OCI-LY1 (cell line): ENCODE results near the gene OSBPL3.

Experiments
- H2AFZ ChIP-seq: fragments of 200-600 bp; sonication (generic), shearing (Covaris generic); 2 replicates; pipeline ENCODE4 v1.6.0; 2014; ENCODE audit warnings: antibody characterized with exemption, mild to moderate bottlenecking, low read length
- H3F3A ChIP-seq: fragments of 200-600 bp; sonication (generic), shearing (Covaris generic); 2 replicates; pipeline ENCODE4 v1.6.0; 2014; ENCODE audit warnings: mild to moderate bottlenecking, antibody characterized with exemption, low read length, moderate library complexity; ENCODE audit not compliant: insufficient read depth
- H3K27ac ChIP-seq: fragments of 200-600 bp; sonication (generic); 2 replicates; pipeline ENCODE4 v1.5.1; 2014; ENCODE audit warnings: low read length, mixed run types, mild to moderate bottlenecking, low read depth; ENCODE audit not compliant: poor library complexity, severe bottlenecking
- H3K27me3 ChIP-seq: fragments of 200-600 bp; sonication (generic); 2 replicates; pipeline ENCODE4 v1.6.0; 2014; ENCODE audit warnings: antibody characterized with exemption, mild to moderate bottlenecking, low read length, moderate library complexity; ENCODE audit not compliant: insufficient read depth
- H3K36me3 ChIP-seq: fragments of 200-600 bp; sonication (generic); 2 replicates; pipeline ENCODE4 v1.6.1; 2014; ENCODE audit warnings: mild to moderate bottlenecking, antibody characterized with exemption, low read length, moderate library complexity, mixed read lengths; ENCODE audit not compliant: insufficient read depth
- H3K4me1 ChIP-seq: fragments of 200-600 bp; sonication (generic); 2 replicates; pipeline ENCODE4 v1.5.1; 2014; ENCODE audit warnings: mild to moderate bottlenecking, low read length, moderate library complexity; ENCODE audit not compliant: insufficient read depth, severe bottlenecking
- H3K4me2 ChIP-seq: fragments of 200-600 bp; sonication (generic), shearing (Covaris generic); 2 replicates; pipeline ENCODE4 v1.6.1; 2014; ENCODE audit warnings: low read length
- H3K4me3 ChIP-seq: fragments of 200-600 bp; sonication (generic); 2 replicates; pipeline ENCODE4 v1.5.1; 2014; ENCODE audit warnings: low read length, low read depth, mild to moderate bottlenecking, mixed read lengths; ENCODE audit not compliant: poor library complexity, severe bottlenecking
- H3K79me2 ChIP-seq: fragments of 200-600 bp; shearing (Covaris generic); 2 replicates; pipeline ENCODE4 v1.6.1; 2016; ENCODE audit warnings: mixed run types, low read length, mixed read lengths; ENCODE audit not compliant: insufficient read depth
- H3K9ac ChIP-seq: fragments of 200-600 bp; sonication (generic), shearing (Covaris generic); 2 replicates; pipeline ENCODE4 v1.6.1; 2014; ENCODE audit warnings: mild to moderate bottlenecking, low read length, mixed read lengths
- H3K9me2 ChIP-seq: fragments of 200-600 bp; sonication (generic), shearing (Covaris generic); 2 replicates; pipeline ENCODE4 v1.6.1; 2014; ENCODE audit warnings: low read depth, mild to moderate bottlenecking, low read length, mixed read lengths
- H3K9me3 ChIP-seq: fragments of 200-600 bp; shearing (Covaris generic); 2 replicates; pipeline ENCODE4 v1.6.1; 2014; ENCODE audit warnings: low read length, mixed read lengths
- H4K20me1 ChIP-seq: fragments of 200-600 bp; sonication (generic), shearing (Covaris generic); 2 replicates; pipeline ENCODE4 v1.6.0; 2016; ENCODE audit warnings: mild to moderate bottlenecking, low read length; ENCODE audit not compliant: insufficient read depth
- EZH2 ChIP-seq: fragments of 200-600 bp; sonication (generic), shearing (Covaris generic); IDR thresholded peaks from 2 replicates; pipeline ENCODE4 v1.8.0; 2017; ENCODE audit warnings: borderline replicate concordance, mixed run types, mild to moderate bottlenecking, antibody characterized with exemption, low read length, moderate library complexity, mixed read lengths
- TF ChIP-seq, protein P1 (sequence below): fragments of 200-600 bp; sonication (generic), shearing (Covaris generic); IDR thresholded peaks from 2 replicates; pipeline ENCODE4 v1.5.1; 2017; ENCODE audit warnings: mild to moderate bottlenecking, antibody characterized with exemption, low read length, moderate library complexity, mixed read lengths

Gene OSBPL3

DNA sequence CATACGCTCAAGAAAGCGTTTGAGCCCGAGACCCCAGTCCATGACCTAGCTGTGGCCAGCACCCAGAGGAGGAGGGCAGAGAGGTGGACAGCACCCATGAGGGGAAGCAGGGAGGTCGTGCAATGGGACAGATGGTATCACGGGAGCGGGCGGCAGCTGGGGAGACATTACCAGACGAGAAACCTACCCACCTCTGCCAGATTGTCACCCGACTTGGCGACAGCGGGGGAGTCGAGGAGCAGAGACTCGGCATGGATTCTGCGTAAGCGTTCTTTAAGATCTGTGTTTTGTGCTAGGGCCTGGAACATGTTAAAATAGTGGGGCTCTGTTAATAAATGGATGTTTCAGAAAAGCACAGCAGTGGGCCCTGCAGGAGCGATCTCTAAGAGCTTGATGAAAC is 131.1 kb downstream of the OSBPL3 start:
- Histone ChIP-seq H3K4me2 (peak overlapping the region; percentile 53; the same call in 1 of the 2 replicates), H3K4me1 (peaks cover 76% of the 10 kb centered on the region), H3F3A (peaks cover 24% of the 10 kb centered on the region), H3K4me3 (no peak overlapping the region), H3K36me3 (peaks cover 53% of the 10 kb centered on the region), H3K9me3 (no peaks in the 10 kb centered on the region), H3K27ac (peak overlapping the region; percentile 98), H3K9ac (peak overlapping the region; percentile 24; the same call in 1 of the 2 replicates), H4K20me1 (no peaks in the 10 kb centered on the region), H3K27me3 (no peaks in the 10 kb centered on the region), H3K79me2 (no peaks in the 10 kb centered on the region), H2AFZ (no peak overlapping the region), H3K9me2 (no peaks in the 10 kb centered on the region)
- TF ChIP-seq, protein P1, sequence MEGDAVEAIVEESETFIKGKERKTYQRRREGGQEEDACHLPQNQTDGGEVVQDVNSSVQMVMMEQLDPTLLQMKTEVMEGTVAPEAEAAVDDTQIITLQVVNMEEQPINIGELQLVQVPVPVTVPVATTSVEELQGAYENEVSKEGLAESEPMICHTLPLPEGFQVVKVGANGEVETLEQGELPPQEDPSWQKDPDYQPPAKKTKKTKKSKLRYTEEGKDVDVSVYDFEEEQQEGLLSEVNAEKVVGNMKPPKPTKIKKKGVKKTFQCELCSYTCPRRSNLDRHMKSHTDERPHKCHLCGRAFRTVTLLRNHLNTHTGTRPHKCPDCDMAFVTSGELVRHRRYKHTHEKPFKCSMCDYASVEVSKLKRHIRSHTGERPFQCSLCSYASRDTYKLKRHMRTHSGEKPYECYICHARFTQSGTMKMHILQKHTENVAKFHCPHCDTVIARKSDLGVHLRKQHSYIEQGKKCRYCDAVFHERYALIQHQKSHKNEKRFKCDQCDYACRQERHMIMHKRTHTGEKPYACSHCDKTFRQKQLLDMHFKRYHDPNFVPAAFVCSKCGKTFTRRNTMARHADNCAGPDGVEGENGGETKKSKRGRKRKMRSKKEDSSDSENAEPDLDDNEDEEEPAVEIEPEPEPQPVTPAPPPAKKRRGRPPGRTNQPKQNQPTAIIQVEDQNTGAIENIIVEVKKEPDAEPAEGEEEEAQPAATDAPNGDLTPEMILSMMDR = no peak
- no peak for TF ChIP-seq EZH2

- no peaks in the 10 kb centered on the region for H3K79me2 ChIP-seq
- H3K9ac ChIP-seq = peak overlapping the region; percentile 24; the same call in 1 of the 2 replicates
- H3K27ac ChIP-seq = peak overlapping the region; percentile 98
- H3K4me2 ChIP-seq = peak overlapping the region; percentile 53
- H3K4me1 ChIP-seq = peaks cover 87% of the 10 kb centered on the region
- H3K9me2 ChIP-seq = no peaks in the 10 kb centered on the region
- peak overlapping the region; percentile 26 for H3K4me3 ChIP-seq
- no peak for TF ChIP-seq EZH2
- TF ChIP-seq, protein P1 = peak; percentile 13; the same call in 1 of the 2 replicates
- no peak overlapping the region for H2AFZ ChIP-seq
- H4K20me1 ChIP-seq = no peaks in the 10 kb centered on the region
- peaks cover 24% of the 10 kb centered on the region for H3F3A ChIP-seq
- peaks cover 42% of the 10 kb centered on the region for H3K36me3 ChIP-seq
- no peaks in the 10 kb centered on the region for H3K27me3 ChIP-seq
- no peaks in the 10 kb centered on the region for H3K9me3 ChIP-seq
Measured at GRCh38 chr7:24847754-24848153, 132.2 kb downstream of the OSBPL3 start.

- Histone ChIP-seq H3K27me3 (no peaks in the 10 kb centered on the region), H3K4me2 (peak overlapping the region; percentile 81), H3K79me2 (no peaks in the 10 kb centered on the region), H3F3A (peaks cover 23% of the 10 kb centered on the region), H3K36me3 (peaks cover 24% of the 10 kb centered on the region), H3K4me1 (peaks cover 96% of the 10 kb centered on the region), H3K9ac (peak overlapping the region; percentile 86), H3K9me2 (no peaks in the 10 kb centered on the region), H3K27ac (peak overlapping the region; percentile 98), H3K4me3 (peak overlapping the region; percentile 66), H2AFZ (no peak overlapping the region), H3K9me3 (no peaks in the 10 kb centered on the region), H4K20me1 (no peaks in the 10 kb centered on the region)
- no peak for TF ChIP-seq EZH2
- TF ChIP-seq, protein P1 = no peak
Measured at GRCh38 chr7:24843821-24844434, 136.1 kb downstream of the OSBPL3 start.
